ENCODE measurements around the gene ZNF438. TPM values are rescaled to one million over a fixed set of nuclear protein-coding genes. Genes with fewer than 3 reads are reported as not detected.

The ZNF438 gene
- total and polyA plus RNA-seq, 10 of the 15 experiments (the other 5 are each of a cell fraction or from before 2014, with no cell fraction given): 0.93 to 5.2 (median 1.9) TPM

DNA sequence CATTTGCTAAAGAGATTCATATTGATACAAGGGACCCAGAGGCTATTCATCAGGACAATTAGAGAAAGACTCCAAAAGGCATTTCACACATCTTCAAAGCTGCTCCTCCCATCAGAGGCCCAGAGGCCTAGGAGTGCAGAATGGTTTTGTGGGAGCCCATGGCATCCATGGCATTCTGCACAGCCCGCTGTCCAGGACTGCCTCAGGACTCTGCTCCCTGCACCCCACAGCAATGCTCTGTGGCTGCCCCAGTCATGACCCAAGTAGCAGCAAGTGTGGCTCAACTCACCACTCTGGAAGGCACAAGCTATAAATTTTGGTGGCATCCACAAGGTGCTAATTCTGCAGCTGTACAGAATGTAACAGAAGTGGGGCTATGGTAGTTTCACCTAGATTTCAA, 38.5 kb downstream of the ZNF438 start:
- H3K79me2 ChIP-seq (ENCODE audit: control insufficient read depth, insufficient read depth, low read length): no peaks in the 10 kb centered on the region
- no peak overlapping the region for H3K4me2 ChIP-seq (ENCODE audit: control insufficient read depth, insufficient read depth)
- in situ Hi-C loops (cut with MboI): no loop called here
- WGBS (ENCODE audit: insufficient coverage, insufficient replicate concordance, low lambda C conversion rate, missing lambda C conversion rate): 92% methylated on average over 1 of the region's 1 CpG
- H3K9ac ChIP-seq (ENCODE audit: control insufficient read depth, insufficient read depth, low read length): no peak overlapping the region
- no peak for DNase-seq (ENCODE audit: low read depth, low spot score)
- H3K4me1 ChIP-seq (ENCODE audit: control insufficient read depth, insufficient read depth, low read length): peaks cover 4% of the 10 kb centered on the region; the same call in 1 of the 2 replicates
- H2AFZ ChIP-seq (ENCODE audit: control insufficient read depth, low read depth, low read length): no peak overlapping the region
- BruUV-seq (replicated peaks): no TSS peak
- ChIA-PET CTCF (interaction anchor here (2.6 kb wide), 1 partner anchor 15 kb away, joined by 6 read pairs; no protein-coding TSS in a partner anchor), SMC1A (ENCODE audit: uncharacterized antibody, unreplicated experiment) (interaction anchor here (1.2 kb wide), 1 partner anchor 15 kb away, joined by 4 read pairs; no protein-coding TSS in a partner anchor), RAD21 (ENCODE audit: unreplicated experiment) (no interaction called here), POLR2A (interaction anchor here (0.6 kb wide), 1 partner anchor 14 kb away, joined by 6 read pairs; no protein-coding TSS in a partner anchor)
- no peak for ATAC-seq
- H3K4me3 ChIP-seq: no peak overlapping the region
- FAIRE-seq: no peak
- H3K27me3 ChIP-seq (replicated peaks in 1 of 2; ENCODE audit: control insufficient read depth in 2 of 2, insufficient read depth in 2 of 2, low read length in 1 of 2): no peaks in the 10 kb centered on the region
- H3K9me3 ChIP-seq (replicated peaks; ENCODE audit: control insufficient read depth, insufficient read depth, low read length): peaks cover 5% of the 10 kb centered on the region
- H4K20me1 ChIP-seq (ENCODE audit: control insufficient read depth, insufficient read depth): no peaks in the 10 kb centered on the region
- H3K36me3 ChIP-seq (ENCODE audit: control insufficient read depth in 2 of 2, insufficient read depth in 2 of 2, low read length in 1 of 2): peaks cover 0 to 4% of the 10 kb centered on the region in 2 experiments; a peak in 1 of 4 replicates
- TF ChIP-seq, protein P1, sequence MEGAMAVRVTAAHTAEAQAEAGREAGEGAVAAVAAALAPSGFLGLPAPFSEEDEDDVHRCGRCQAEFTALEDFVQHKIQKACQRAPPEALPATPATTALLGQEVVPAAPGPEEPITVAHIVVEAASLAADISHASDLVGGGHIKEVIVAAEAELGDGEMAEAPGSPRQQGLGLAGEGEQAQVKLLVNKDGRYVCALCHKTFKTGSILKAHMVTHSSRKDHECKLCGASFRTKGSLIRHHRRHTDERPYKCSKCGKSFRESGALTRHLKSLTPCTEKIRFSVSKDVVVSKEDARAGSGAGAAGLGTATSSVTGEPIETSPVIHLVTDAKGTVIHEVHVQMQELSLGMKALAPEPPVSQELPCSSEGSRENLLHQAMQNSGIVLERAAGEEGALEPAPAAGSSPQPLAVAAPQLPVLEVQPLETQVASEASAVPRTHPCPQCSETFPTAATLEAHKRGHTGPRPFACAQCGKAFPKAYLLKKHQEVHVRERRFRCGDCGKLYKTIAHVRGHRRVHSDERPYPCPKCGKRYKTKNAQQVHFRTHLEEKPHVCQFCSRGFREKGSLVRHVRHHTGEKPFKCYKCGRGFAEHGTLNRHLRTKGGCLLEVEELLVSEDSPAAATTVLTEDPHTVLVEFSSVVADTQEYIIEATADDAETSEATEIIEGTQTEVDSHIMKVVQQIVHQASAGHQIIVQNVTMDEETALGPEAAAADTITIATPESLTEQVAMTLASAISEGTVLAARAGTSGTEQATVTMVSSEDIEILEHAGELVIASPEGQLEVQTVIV (IDR thresholded peaks at IDR 0.05; ENCODE audit: borderline replicate concordance, partially characterized antibody): no peak
- TF ChIP-seq, protein P2, sequence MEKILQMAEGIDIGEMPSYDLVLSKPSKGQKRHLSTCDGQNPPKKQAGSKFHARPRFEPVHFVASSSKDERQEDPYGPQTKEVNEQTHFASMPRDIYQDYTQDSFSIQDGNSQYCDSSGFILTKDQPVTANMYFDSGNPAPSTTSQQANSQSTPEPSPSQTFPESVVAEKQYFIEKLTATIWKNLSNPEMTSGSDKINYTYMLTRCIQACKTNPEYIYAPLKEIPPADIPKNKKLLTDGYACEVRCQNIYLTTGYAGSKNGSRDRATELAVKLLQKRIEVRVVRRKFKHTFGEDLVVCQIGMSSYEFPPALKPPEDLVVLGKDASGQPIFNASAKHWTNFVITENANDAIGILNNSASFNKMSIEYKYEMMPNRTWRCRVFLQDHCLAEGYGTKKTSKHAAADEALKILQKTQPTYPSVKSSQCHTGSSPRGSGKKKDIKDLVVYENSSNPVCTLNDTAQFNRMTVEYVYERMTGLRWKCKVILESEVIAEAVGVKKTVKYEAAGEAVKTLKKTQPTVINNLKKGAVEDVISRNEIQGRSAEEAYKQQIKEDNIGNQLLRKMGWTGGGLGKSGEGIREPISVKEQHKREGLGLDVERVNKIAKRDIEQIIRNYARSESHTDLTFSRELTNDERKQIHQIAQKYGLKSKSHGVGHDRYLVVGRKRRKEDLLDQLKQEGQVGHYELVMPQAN (conservative IDR thresholded peaks at IDR 0.05): no peak
- TF ChIP-seq POLR2AphosphoS5 (IDR thresholded peaks at IDR 0.05; ENCODE audit: low read length) (no peak), ZSCAN29 (IDR thresholded peaks at IDR 0.05) (no peak), POLR2AphosphoS2 (IDR thresholded peaks at IDR 0.05; ENCODE audit: low read depth, low read length) (no peak), RBBP5 (conservative IDR thresholded peaks at IDR 0.05) (no peak)
- TF ChIP-seq, protein P3, sequence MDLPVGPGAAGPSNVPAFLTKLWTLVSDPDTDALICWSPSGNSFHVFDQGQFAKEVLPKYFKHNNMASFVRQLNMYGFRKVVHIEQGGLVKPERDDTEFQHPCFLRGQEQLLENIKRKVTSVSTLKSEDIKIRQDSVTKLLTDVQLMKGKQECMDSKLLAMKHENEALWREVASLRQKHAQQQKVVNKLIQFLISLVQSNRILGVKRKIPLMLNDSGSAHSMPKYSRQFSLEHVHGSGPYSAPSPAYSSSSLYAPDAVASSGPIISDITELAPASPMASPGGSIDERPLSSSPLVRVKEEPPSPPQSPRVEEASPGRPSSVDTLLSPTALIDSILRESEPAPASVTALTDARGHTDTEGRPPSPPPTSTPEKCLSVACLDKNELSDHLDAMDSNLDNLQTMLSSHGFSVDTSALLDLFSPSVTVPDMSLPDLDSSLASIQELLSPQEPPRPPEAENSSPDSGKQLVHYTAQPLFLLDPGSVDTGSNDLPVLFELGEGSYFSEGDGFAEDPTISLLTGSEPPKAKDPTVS (IDR thresholded peaks at IDR 0.05; ENCODE audit: low read depth, low read length): no peak
- H3K27ac ChIP-seq (ENCODE audit: control insufficient read depth, insufficient read depth): no peak overlapping the region
- intact Hi-C loops (cut with micrococcal nuclease; ENCODE audit: unreplicated experiment): no loop called here
